Tibial nerve (tissue), 4 donors: ENCODE results near the gene ZSCAN12. TPM values are rescaled to one million over a fixed set of nuclear protein-coding genes. Genes with fewer than 3 reads are reported as not detected.

Experiments
- DNase-seq, 2 donors: peaks; one replicate each; pipeline ENCODE4 v3.0.0-alpha.2; 2019; ENCODE audit warnings: low spot score in 2 of 2
- H3K27ac ChIP-seq, 4 donors: fragments of 200-600 bp; sonication (generic) in 3 of 4; one replicate each; pipeline ENCODE4 v1.5.1; 2017 to 2019; ENCODE audit warnings: mild to moderate bottlenecking in 1 of 4
- H3K27me3 ChIP-seq, 2 donors: fragments of 200-600 bp; sonication (generic) in 1 of 2; one replicate each; pipeline versions ENCODE4 v1.5.1 to v1.6.0; 2017 to 2019
- H3K36me3 ChIP-seq, 3 donors: fragments of 200-600 bp; sonication (generic); one replicate each; pipeline ENCODE4 v1.5.1; 2018 to 2019
- H3K4me1 ChIP-seq, 4 donors: fragments of 200-600 bp; sonication (generic) in 3 of 4; one replicate each; pipeline ENCODE4 v1.5.1; 2017 to 2019
- H3K4me3 ChIP-seq, 4 donors: fragments of 200-600 bp; sonication (generic) in 3 of 4; one replicate each; pipeline ENCODE4 v1.5.1; 2017 to 2019; ENCODE audit warnings: mild to moderate bottlenecking in 1 of 4, moderate library complexity in 1 of 4
- H3K9me3 ChIP-seq, 4 donors: fragments of 200-600 bp; sonication (generic) in 3 of 4; one replicate each; pipeline ENCODE4 v1.5.1; 2017 to 2019
- EP300 ChIP-seq, 2 donors: sonication (generic); formaldehyde crosslinking; IDR thresholded peaks; one replicate each; pipeline ENCODE4 v1.6.1; 2017; ENCODE audit warnings: antibody characterized with exemption in 2 of 2, mild to moderate bottlenecking in 1 of 2
- POLR2A ChIP-seq, 2 donors: fragments of 450-650 bp; IDR thresholded peaks; one replicate each; pipeline ENCODE4 v1.6.1; 2017; ENCODE audit warnings: antibody characterized with exemption in 2 of 2, mild to moderate bottlenecking in 2 of 2, moderate library complexity in 2 of 2
- WGBS, 2 donors: methylation state at CpG; one replicate each; pipeline ENCODE4 v1.1.5; 2018; 5-methylcytosine and 5-hydroxymethylcytosine counted together
- total RNA-seq, 4 donors: library from RNA; depleted of rRNA; stranded (reverse); fragments of >200 nt; gene quantifications; one replicate each; pipeline ENCODE4 v1.1.0, GENCODE V29; 2016
- TF ChIP-seq, protein P1 (sequence below), 5 experiments: fragments of 200-600 bp in 3 of 5; fragments of 450-650 bp in 2 of 5; sonication (generic) in 3 of 5; IDR thresholded peaks; one replicate each; pipeline ENCODE4 v1.5.1; 2016 to 2019; ENCODE audit warnings: antibody characterized with exemption in 5 of 5, mild to moderate bottlenecking in 3 of 5, moderate library complexity in 2 of 5

The ZSCAN12 gene
- total RNA-seq, 4 donors from 2014 or later, result 4.7 to 7.8 (median 7.2) TPM

GRCh38 chr6:28395918-28396317 is 3.6 kb downstream of the ZSCAN12 start:
- Histone ChIP-seq H3K9me3 (peaks cover 0 to under 1% (median 0%) of the 10 kb centered on the region in 4 donors), H3K4me3 (no peak overlapping the region), H3K4me1 (peaks cover 0 to 30% (median 6%) of the 10 kb centered on the region in 4 donors), H3K36me3 (peaks cover 0 to 66% (median 9%) of the 10 kb centered on the region in 3 donors), H3K27me3 (no peaks in the 10 kb centered on the region), H3K27ac (no peak overlapping the region)
- WGBS, 2 donors, result 94 to 96% methylated on average over 4 of the region's 4 CpGs
- DNase-seq, result no peak
- TF ChIP-seq EP300 (IDR thresholded peaks at IDR 0.05), result no peak

GRCh38 chr6:28393912-28394662 is 5.5 kb downstream of the ZSCAN12 start:
- Histone ChIP-seq H3K4me1 (peaks cover 0 to 23% (median 3%) of the 10 kb centered on the region in 4 donors), H3K27ac (no peak overlapping the region), H3K4me3 (no peak overlapping the region), H3K27me3 (no peaks in the 10 kb centered on the region), H3K9me3 (peaks cover 0 to 3% (median 0%) of the 10 kb centered on the region in 4 donors), H3K36me3 (peaks cover 0 to 84% (median 12%) of the 10 kb centered on the region in 3 donors)
- 62 to 82% methylated on average over 5 of the region's 5 CpGs for WGBS, 2 donors
- DNase-seq, result no peak
- TF ChIP-seq, protein P1, sequence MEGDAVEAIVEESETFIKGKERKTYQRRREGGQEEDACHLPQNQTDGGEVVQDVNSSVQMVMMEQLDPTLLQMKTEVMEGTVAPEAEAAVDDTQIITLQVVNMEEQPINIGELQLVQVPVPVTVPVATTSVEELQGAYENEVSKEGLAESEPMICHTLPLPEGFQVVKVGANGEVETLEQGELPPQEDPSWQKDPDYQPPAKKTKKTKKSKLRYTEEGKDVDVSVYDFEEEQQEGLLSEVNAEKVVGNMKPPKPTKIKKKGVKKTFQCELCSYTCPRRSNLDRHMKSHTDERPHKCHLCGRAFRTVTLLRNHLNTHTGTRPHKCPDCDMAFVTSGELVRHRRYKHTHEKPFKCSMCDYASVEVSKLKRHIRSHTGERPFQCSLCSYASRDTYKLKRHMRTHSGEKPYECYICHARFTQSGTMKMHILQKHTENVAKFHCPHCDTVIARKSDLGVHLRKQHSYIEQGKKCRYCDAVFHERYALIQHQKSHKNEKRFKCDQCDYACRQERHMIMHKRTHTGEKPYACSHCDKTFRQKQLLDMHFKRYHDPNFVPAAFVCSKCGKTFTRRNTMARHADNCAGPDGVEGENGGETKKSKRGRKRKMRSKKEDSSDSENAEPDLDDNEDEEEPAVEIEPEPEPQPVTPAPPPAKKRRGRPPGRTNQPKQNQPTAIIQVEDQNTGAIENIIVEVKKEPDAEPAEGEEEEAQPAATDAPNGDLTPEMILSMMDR (IDR thresholded peaks at IDR 0.05), result no peak
- no peak for TF ChIP-seq POLR2A (IDR thresholded peaks at IDR 0.05)
- TF ChIP-seq EP300 (IDR thresholded peaks at IDR 0.05), result no peak

- WGBS, 2 donors, result 93 to 94% methylated on average over 8 of the region's 8 CpGs
- Histone ChIP-seq H3K27ac (no peak overlapping the region), H3K4me3 (no peak overlapping the region), H3K27me3 (no peaks in the 10 kb centered on the region), H3K4me1 (no peaks in the 10 kb centered on the region), H3K36me3 (peaks cover 3 to 97% (median 12%) of the 10 kb centered on the region in 3 donors), H3K9me3 (peaks cover 0 to 3% (median 0%) of the 10 kb centered on the region in 4 donors)
- TF ChIP-seq EP300 (IDR thresholded peaks at IDR 0.05) (no peak), POLR2A (IDR thresholded peaks at IDR 0.05) (no peak)
- TF ChIP-seq, protein P1 (IDR thresholded peaks at IDR 0.05), result no peak
- DNase-seq, result no peak
Measured at GRCh38 chr6:28390688-28391087, 8.9 kb downstream of the ZSCAN12 start.

DNA sequence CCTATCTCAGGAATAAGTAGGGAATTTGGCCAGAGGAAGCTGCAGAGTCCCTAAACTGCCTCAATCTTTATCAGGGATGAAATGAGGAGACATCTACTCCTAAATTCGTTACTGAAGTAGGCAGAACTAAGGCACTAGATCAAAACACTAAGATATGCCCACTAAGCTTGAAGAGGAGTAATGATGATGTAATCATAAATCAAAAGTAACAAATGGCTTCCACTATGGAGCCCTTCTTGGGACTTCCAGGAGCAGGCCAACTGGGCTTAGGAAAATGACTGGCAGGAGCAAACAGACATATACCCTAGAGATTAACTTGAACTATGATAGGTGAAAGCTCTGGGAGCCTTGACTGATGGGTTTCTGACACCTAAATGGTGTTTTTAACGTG is 15.4 kb downstream of the ZSCAN12 start:
- Histone ChIP-seq H3K36me3 (peaks cover 3 to 73% (median 4%) of the 10 kb centered on the region in 3 donors), H3K27ac (peak overlapping the region in 2 of 4 donors; percentile 78 to 81), H3K27me3 (no peaks in the 10 kb centered on the region), H3K9me3 (peaks cover 0 to 3% (median 0%) of the 10 kb centered on the region in 4 donors), H3K4me3 (no peak overlapping the region), H3K4me1 (peaks cover 0 to 11% (median 0%) of the 10 kb centered on the region in 4 donors)
- TF ChIP-seq EP300 (IDR thresholded peaks at IDR 0.05), result no peak
- TF ChIP-seq POLR2A (IDR thresholded peaks at IDR 0.05), result no peak
- TF ChIP-seq, protein P1 (IDR thresholded peaks at IDR 0.05), result no peak
- no peak for DNase-seq
- 78 to 86% methylated on average over 2 of the region's 2 CpGs for WGBS, 2 donors

GRCh38 chr6:28383235-28384142 is 16.1 kb downstream of the ZSCAN12 start:
- peak in 1 of 2 donors; percentile 37 for TF ChIP-seq POLR2A (IDR thresholded peaks at IDR 0.05)
- peak; percentile 62 to 80 for TF ChIP-seq EP300 (IDR thresholded peaks at IDR 0.05)
- TF ChIP-seq, protein P1 (IDR thresholded peaks at IDR 0.05), result peak in 2 of 5 experiments; percentile 25 to 38
- H3K4me3 ChIP-seq, result peak overlapping the region; percentile 10 to 53 (median 39)
- H3K4me1 ChIP-seq, result peaks cover 0 to 11% (median 0%) of the 10 kb centered on the region in 4 donors
- no peaks in the 10 kb centered on the region for H3K27me3 ChIP-seq
- H3K9me3 ChIP-seq, result peaks cover 0 to 7% (median 0%) of the 10 kb centered on the region in 4 donors
- DNase-seq, result peak; percentile 65 to 75
- WGBS, 2 donors, result 20 to 27% methylated on average over 20 to 25 of the region's 31 CpGs
- H3K27ac ChIP-seq, result peak overlapping the region; percentile 11 to 81 (median 57)
- peaks cover 3 to 71% (median 4%) of the 10 kb centered on the region in 3 donors for H3K36me3 ChIP-seq
